ENCODE results near the gene CISD1. TPM values are rescaled to one million over a fixed set of nuclear protein-coding genes. Genes with fewer than 3 reads are reported as not detected.

Gene CISD1
- total RNA-seq, 1 donor from 2014 or later: 26.9 TPM

Other genes with a start within 250 kb of the CISD1 start
- 2.8 TPM for gene IPMK, start 1.3 kb upstream of the CISD1 start, total RNA-seq
- 2.2 TPM for gene UBE2D1, start 65.8 kb downstream of the CISD1 start, total RNA-seq
- 17.2 TPM for gene TFAM, start 116.2 kb downstream of the CISD1 start, total RNA-seq
- 1.6 TPM for gene BICC1, start 243.7 kb downstream of the CISD1 start, total RNA-seq